GM21447 (cell line): Measurements from ENCODE around the gene FBLN2.
"Not testable (repeated sequence)": the region's sequence is repeated elsewhere in the genome, so short reads cannot be mapped to it uniquely, and the experiment has no call there.

Experiments
- ATAC-seq: cut with Tn5 transposase; IDR thresholded peaks from one replicate; pipeline ENCODE4 v1.9.1; 2021; ENCODE audit not compliant: unreplicated experiment

Gene FBLN2

GRCh38 chr3:13548696-13549622, at the start of gene FBLN2:
FBLN2 (plus strand) TSS chr3:13549125; CDS start chr3:13570356, 21,231 bp downstream.
- no peak for ATAC-seq

DNA sequence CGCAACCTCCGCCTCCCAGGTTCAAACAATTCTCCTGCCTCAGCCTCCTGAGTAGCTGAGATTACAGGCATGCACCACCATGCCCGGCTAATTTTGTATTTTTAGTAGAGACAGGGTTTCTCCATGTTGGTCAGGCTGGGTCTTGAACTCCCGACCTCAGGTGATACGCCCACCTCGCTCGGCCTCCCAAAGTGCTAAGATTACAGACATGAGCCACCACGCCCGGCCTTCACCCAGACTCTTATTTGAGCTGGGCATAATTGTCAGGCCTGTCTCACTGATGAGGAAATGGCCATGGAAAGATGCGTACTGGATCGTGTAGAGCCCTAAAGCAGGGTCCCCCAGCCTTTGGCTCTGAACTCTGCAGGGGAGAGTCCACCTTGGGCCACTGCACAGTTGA, 49.7 kb upstream of the FBLN2 start:
- not testable (repeated sequence) for ATAC-seq

GRCh38 chr3:13500133-13500885, 48.6 kb upstream of the FBLN2 start:
- no peak for ATAC-seq

- no peak for ATAC-seq
Observed at GRCh38 chr3:13501056-13501455, 47.9 kb upstream of the FBLN2 start.

DNA sequence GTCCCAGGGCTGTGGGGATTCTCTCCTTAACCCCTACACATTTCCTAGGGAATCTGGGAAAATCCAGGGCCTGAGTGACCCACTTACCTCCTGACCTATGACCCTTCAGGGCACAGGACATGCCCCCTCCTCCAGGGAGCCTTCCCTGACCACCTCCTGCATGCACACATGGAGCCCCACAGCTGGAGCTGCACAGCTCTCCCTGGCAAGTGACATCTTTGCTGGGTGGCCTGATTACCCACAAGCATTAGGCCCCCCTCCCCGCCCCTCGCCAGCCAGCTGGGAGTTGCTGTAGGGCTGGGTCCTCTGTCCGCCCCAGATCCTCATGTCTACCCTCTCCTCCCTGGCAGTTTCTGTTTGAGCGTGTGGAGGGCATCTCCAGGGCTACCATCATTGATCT, 47.4 kb upstream of the FBLN2 start:
- ATAC-seq = no peak

DNA sequence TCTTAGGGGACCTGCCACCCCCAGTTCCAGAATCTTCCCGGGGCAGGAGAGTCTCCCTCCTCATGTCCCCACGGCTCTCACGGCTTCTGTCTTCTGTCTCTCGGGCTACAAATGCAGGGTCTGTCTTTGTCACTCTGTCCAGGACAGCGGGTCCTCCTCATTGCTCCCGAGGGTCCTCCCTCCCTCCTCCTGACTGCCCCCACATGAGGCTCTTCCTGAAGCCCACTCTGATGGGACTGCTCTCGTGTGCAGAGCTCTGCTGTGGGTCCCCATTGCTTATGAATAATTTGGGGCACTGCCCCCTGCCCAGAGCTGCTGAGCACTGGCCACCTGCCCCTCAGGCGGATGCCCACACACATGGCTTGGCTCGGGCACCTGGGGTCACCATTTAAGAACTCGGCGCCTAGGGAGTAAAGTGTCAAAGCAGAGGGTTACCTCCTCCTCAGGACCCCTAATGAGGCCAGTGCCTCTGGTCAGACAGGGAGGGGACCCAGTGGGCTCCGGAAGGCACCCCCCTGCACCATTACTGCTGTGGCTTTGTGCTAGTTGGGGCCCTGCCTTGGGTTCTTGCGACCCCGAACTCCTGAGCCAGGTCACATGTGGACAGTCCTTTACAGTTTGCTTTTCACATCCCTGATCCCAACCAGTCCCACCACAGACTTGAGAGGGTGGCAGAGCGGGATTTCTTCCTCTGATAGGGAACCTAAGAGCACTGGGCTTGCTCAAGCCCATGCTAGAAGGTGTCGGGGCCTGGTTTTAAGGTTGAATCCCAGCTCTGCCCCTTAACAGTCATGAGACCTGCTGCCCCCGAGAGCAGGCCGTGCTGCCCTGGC, 46.8 kb upstream of the FBLN2 start:
- no peak for ATAC-seq

DNA sequence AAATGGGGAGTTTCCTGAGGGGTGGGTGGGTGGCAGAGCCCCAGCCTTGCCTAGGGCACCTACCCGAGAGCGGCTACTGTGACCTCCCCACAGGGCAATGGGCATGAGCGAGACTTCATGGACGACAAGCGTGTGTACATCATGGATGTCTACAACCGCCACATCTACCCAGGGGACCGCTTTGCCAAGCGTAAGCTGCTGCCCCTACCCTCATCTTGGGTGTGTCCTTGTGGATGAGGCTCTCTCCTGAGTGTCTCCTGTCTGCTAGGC, 46.2 kb upstream of the FBLN2 start:
- no peak for ATAC-seq

DNA sequence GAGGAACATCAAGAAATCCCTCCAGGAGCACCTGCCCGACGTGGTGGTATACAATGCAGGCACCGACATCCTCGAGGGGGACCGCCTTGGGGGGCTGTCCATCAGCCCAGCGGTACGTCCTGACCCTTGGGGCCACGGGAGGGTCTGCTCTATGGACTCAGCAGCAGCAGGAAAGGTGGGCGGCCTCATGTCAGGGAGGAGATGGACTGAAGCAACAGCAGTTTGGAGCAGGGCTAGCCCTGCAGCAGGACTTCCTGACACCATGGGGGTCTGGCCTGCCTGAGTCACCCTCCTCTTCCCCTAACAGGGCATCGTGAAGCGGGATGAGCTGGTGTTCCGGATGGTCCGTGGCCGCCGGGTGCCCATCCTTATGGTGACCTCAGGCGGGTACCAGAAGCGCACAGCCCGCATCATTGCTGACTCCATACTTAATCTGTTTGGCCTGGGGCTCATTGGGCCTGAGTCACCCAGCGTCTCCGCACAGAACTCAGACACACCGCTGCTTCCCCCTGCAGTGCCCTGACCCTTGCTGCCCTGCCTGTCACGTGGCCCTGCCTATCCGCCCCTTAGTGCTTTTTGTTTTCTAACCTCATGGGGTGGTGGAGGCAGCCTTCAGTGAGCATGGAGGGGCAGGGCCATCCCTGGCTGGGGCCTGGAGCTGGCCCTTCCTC, 44.6 kb upstream of the FBLN2 start:
- no peak for ATAC-seq

GRCh38 chr3:13505147-13506130, 43.5 kb upstream of the FBLN2 start:
- ATAC-seq = no peak

GRCh38 chr3:13506239-13506638, 42.7 kb upstream of the FBLN2 start:
- ATAC-seq = no peak

GRCh38 chr3:13506680-13507079, 42.2 kb upstream of the FBLN2 start:
- no peak for ATAC-seq

DNA sequence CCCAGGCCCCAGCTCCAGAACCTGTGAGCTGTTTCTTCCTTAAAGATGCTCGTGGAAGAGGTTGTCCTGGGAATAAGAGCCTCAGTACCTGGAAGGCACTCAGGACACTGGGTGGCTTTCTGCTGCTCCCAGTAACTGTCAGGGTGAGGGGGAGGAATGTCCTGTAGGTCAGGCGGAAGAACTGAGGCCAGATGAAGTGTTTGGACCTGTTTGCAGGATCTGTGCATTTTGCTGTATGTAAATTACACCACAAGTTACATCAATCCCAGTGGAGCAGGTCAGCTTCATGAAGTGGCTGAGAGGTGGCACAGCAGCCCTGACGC, 41.7 kb upstream of the FBLN2 start:
- no peak for ATAC-seq

GRCh38 chr3:13507570-13508339, 41.2 kb upstream of the FBLN2 start:
- ATAC-seq = no peak

GRCh38 chr3:13508496-13508895, 40.4 kb upstream of the FBLN2 start:
- ATAC-seq = no peak

GRCh38 chr3:13509059-13509815, 39.7 kb upstream of the FBLN2 start:
- no peak for ATAC-seq

DNA sequence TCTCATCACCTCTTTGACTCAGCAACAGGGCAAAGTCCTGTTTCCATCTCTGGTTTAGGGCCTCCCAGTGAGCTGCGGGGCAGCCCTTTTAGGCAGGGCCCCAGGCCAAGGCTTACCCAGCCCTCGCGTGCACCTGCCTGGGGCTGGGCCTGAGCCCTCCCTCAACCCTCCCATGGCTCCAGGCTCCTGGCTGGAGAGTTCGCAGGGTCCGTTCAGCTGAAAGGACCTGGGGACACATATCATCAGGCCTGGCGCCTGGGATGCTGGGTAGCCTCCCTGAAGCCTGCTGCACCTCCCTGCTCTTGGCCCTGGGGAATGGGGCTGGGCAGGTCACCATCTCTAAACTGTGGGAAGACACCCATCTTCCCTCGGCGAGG, 39.1 kb upstream of the FBLN2 start:
- ATAC-seq = no peak

GRCh38 chr3:13512451-13512850, 36.5 kb upstream of the FBLN2 start:
- no peak for ATAC-seq
